Activated T-cell treated with anti-CD3 and anti-CD28 coated beads, Interleukin-2, amount 50 U/mL, for 72 hours (primary cell): ENCODE results near the gene APCS. TPM values are rescaled to one million over a fixed set of nuclear protein-coding genes. Genes with fewer than 3 reads are reported as not detected.

Source experiments
- ATAC-seq, 2 donors: fragments of 150-1000 bp; cut with Tn5 transposase; replicated peaks in 1 of 2; 2 replicates each; pipeline ENCODE4 v1.10.0; 2021; ENCODE audit warnings: moderate library complexity in 2 of 2, mild to moderate bottlenecking in 1 of 2
- DNase-seq, 2 donors: peaks; one replicate each; pipeline ENCODE4 v3.0.0; 2021 to 2022; ENCODE audit warnings: mixed read lengths in 1 of 2
- H3K27ac Mint-ChIP-seq: one replicate; pipeline ENCODE4 v1.8.0; 2022; ENCODE audit warnings: mild to moderate bottlenecking, moderate library complexity, mixed read lengths
- H3K27me3 Mint-ChIP-seq: one replicate; pipeline ENCODE4 v1.8.0; 2022; ENCODE audit warnings: low read depth, mixed read lengths
- H3K36me3 Mint-ChIP-seq, 2 donors: one replicate each; pipeline ENCODE4 v1.8.0; 2022; ENCODE audit warnings: mixed read lengths in 2 of 2, mild to moderate bottlenecking in 1 of 2; ENCODE audit not compliant: insufficient read depth in 2 of 2
- H3K4me1 Mint-ChIP-seq: one replicate; pipeline ENCODE4 v1.8.0; 2022; ENCODE audit warnings: low read depth, mixed read lengths
- H3K4me3 Mint-ChIP-seq, 2 donors: one replicate each; pipeline ENCODE4 v1.8.0; 2022; ENCODE audit warnings: mild to moderate bottlenecking in 2 of 2, mixed read lengths in 2 of 2, moderate library complexity in 2 of 2
- H3K9me3 Mint-ChIP-seq, 2 donors: one replicate each; pipeline ENCODE4 v1.8.0; 2022; ENCODE audit warnings: mixed read lengths in 2 of 2
- total RNA-seq, 2 donors: library from RNA; stranded (reverse); gene quantifications; one replicate each; pipeline ENCODE4 v1.2.3, GENCODE V29; 2022

The APCS gene, protein sequence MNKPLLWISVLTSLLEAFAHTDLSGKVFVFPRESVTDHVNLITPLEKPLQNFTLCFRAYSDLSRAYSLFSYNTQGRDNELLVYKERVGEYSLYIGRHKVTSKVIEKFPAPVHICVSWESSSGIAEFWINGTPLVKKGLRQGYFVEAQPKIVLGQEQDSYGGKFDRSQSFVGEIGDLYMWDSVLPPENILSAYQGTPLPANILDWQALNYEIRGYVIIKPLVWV
- not detected for total RNA-seq

DNA sequence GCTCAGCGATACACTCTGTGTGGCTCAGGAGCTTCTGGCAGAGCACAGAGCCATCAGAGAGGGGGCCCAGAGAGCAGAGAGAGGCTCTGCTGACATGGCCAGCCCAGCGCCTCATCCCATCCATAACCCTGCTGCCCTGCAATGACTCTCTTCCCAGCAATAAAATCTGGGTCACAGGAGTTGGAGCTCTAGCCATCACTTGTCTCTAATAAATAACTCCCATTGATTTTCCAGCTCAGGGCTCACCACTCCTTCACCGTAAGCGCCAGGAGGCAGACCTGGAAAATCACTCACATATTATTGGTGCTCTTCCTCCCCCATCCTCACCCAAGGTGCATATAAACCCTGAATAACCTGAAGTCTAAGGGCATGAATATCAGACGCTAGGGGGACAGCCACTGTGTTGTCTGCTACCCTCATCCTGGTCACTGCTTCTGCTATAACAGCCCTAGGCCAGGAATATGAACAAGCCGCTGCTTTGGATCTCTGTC lies at the start of gene APCS:
Gene APCS, plus strand, starts transcription at position 366 of the 491 bp plus-strand sequence. Its CDS starts 96 bp downstream, at position 462.
- Mint-ChIP-seq H3K27ac (no peak within 1 kb of the TSS), H3K4me1 (no peaks in the 10 kb centered on the region), H3K36me3 (no peaks in the 10 kb centered on the region), H3K27me3 (peaks cover 12% of the 10 kb centered on the region), H3K9me3 (peaks cover 0 to 2% of the 10 kb centered on the region in 2 donors), H3K4me3 (no peak within 1 kb of the TSS)
- ATAC-seq (no peak), DNase-seq (no peak)

DNA sequence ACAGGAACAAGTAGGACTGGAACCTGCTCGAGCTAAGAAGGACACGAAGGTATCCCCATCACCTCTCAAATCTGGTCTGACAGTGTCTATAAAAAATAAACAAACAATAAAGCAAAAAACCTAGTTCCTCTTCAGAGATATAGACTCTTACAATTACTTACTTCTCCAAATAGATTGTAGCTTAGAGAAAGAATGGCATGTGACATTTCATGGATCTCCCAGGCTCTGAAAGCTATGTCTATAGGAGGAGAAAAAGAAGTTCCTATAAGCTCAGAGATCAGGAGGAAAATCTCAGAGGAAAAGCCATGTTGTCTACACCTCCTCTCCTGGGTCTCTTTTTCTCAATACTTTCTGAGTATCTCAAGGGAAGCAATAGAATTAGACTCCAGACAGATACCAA lies 39.5 kb upstream of the APCS start:
- Mint-ChIP-seq H3K27ac (no peak overlapping the region), H3K4me3 (no peak overlapping the region), H3K27me3 (peaks cover 21% of the 10 kb centered on the region), H3K9me3 (peaks cover 0 to 2% of the 10 kb centered on the region in 2 donors), H3K36me3 (no peaks in the 10 kb centered on the region), H3K4me1 (no peaks in the 10 kb centered on the region)
- no peak for DNase-seq
- ATAC-seq, result no peak

DNA sequence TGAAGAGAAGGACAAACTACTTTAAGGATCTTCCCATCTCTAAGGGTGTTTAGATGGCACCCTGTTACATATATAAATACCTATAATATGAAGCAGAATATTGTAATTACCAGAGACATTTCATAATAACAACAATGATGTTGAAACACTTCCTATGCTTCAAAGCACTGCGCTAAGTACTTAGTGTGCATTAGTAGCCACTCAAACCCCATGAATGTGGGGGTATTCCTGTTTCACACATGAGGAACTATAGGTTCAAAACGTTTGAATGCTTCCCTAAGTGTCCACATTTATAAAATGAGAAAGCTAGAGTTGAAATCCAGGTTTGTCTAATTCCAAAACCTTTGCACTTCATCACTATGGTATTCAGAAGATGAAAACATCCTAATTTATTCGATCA lies 33.4 kb upstream of the APCS start:
- Mint-ChIP-seq H3K36me3 (no peaks in the 10 kb centered on the region), H3K27me3 (peaks cover 14% of the 10 kb centered on the region)
- no peak for ATAC-seq

DNA sequence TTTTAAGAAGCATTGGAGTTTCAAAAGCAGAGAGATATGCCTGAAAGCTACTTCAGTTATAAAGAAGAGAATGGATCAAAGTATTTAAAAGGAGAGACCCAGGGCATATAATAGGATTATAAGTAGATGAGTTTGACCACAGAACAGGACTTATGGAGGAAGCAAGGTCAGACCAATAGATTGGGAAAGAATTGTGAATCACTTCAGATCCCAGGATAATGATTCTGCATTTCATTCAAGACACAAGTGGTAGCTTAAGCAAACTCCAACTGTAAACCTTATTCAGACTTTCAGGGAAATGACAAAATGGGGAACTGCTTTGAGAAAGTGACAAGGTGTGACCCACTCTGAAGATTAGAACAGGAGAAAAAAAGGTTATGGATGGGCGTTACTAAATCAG lies 32.9 kb upstream of the APCS start:
- no peak for ATAC-seq
- peaks cover 14% of the 10 kb centered on the region for H3K27me3 Mint-ChIP-seq
- H3K9me3 Mint-ChIP-seq, result no peaks in the 10 kb centered on the region
- no peaks in the 10 kb centered on the region for H3K36me3 Mint-ChIP-seq
- H3K4me3 Mint-ChIP-seq, result no peak overlapping the region
- H3K4me1 Mint-ChIP-seq, result no peaks in the 10 kb centered on the region
- no peak overlapping the region for H3K27ac Mint-ChIP-seq
- DNase-seq, result no peak

More for the DNA sequence above, 33.4 kb upstream of the APCS start:
- Mint-ChIP-seq H3K27ac (no peak overlapping the region), H3K4me1 (no peaks in the 10 kb centered on the region), H3K4me3 (no peak overlapping the region), H3K9me3 (no peaks in the 10 kb centered on the region)
- DNase-seq, result no peak

DNA sequence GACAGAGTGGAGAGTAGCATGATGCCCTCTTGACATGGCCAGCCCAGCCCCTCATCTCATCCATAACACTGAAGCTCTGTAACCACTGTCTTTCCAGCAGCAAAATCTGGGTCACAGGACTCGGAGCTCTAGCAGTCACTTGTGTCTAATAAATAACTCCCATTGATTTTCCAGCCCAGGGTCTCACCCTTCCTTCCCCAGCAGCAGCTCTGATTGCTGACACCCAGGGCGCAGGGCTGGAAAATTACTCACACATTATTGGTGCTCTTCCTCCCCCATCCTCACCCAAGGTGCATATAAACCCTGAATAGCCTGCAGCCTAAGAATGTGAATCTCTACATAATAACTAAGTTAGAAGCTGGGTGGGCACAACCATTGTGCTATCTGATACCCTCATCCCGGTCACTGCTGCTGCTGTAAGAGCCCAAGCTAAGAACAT lies 30.7 kb upstream of the APCS start:
- Mint-ChIP-seq H3K4me3 (no peak overlapping the region), H3K9me3 (no peaks in the 10 kb centered on the region), H3K27me3 (peaks cover 6% of the 10 kb centered on the region), H3K4me1 (no peaks in the 10 kb centered on the region), H3K27ac (no peak overlapping the region), H3K36me3 (no peaks in the 10 kb centered on the region)
- no peak for ATAC-seq
- no peak for DNase-seq

DNA sequence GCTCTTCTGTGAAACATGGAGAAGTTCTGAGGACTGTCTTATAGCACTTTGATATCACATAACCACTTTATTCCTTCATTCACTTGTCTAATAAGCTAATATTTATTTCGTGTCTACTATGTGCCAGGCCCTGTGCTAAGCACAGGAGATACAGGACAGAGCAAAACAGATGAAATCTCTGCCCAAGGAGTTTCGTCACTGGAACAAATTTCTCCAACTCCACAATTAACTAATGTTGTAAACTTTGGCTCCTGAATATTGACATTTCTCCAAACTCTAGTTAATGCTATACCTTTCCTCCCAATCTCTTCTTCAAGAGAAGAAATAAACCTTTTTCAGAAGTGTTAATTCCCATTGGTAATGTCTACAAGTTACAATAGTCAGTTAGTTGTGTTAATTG lies 27.0 kb upstream of the APCS start:
- H3K4me3 Mint-ChIP-seq, result no peak overlapping the region
- no peaks in the 10 kb centered on the region for H3K4me1 Mint-ChIP-seq
- DNase-seq (no peak), ATAC-seq (no peak)
- H3K27ac Mint-ChIP-seq, result peak overlapping the region; percentile 41
- H3K9me3 Mint-ChIP-seq, result no peaks in the 10 kb centered on the region
- H3K36me3 Mint-ChIP-seq, result no peaks in the 10 kb centered on the region
- no peaks in the 10 kb centered on the region for H3K27me3 Mint-ChIP-seq

DNA sequence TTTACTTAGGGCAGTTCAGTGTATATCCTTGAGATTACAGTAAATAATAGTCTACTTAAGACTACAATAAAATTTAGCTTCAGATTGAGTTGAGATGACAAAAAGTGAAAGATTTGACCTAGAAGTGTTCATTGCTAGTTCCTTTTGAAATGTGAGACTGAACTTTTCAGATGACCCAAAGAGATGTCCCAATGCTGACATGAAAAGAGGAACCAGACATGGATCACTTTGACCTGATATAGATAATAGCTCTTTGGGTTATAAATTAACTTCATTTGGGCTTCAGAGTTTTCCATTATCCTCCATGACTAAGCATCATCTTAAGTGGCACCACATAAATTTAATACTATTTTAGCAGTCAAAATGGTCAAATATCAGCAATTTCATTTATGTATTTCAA lies 26.1 kb upstream of the APCS start:
- no peaks in the 10 kb centered on the region for H3K9me3 Mint-ChIP-seq
- H3K27ac Mint-ChIP-seq, result no peak overlapping the region
- H3K27me3 Mint-ChIP-seq, result peaks cover 6% of the 10 kb centered on the region
- DNase-seq, result no peak
- H3K4me3 Mint-ChIP-seq, result no peak overlapping the region
- H3K36me3 Mint-ChIP-seq, result no peaks in the 10 kb centered on the region
- no peaks in the 10 kb centered on the region for H3K4me1 Mint-ChIP-seq
- ATAC-seq, result no peak

DNA sequence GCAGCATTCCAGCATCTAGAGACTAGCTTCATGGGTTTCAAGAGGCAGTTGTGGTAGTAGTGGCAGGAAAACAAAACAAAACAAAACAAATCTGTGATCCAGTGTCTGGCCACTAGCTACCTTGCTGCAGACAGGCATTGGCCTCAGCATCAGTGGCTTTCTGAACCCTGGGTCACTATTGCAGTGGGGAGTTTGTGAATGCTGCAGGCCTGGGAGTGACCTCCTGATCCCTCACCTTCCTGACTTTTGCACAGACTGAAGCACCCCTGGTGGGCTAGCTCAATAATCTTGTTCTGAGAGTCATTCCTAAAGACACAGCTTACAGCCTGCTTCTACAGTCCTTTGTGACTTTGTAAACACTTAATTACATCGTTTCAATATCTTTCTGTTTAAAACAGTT lies 24.9 kb upstream of the APCS start:
- Mint-ChIP-seq H3K27ac (no peak overlapping the region), H3K36me3 (no peaks in the 10 kb centered on the region), H3K4me1 (no peaks in the 10 kb centered on the region), H3K9me3 (no peaks in the 10 kb centered on the region), H3K4me3 (no peak overlapping the region), H3K27me3 (peaks cover 8% of the 10 kb centered on the region)
- no peak for ATAC-seq
- DNase-seq, result no peak

DNA sequence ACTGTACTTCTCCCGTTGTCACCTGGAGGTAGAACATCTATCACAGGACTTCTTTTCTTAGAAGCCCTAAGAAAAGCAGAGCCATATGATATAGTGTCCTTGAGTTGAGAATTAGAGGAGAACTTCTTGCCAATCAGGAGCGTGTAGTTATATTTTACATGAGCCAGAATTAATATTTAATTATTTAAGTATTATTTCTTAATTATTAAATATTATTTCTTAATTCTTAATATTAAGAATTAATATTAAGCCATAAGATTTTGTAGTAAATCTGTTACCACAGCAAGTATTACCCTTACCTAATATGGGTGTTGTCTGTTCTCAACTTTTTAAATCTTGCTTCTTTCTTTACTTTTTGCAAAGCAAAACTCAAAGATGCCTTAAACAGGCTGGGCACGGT lies 10.2 kb upstream of the APCS start:
- Mint-ChIP-seq H3K4me1 (no peaks in the 10 kb centered on the region), H3K9me3 (peaks cover 2 to 8% of the 10 kb centered on the region in 2 donors)
- no peak for ATAC-seq

DNA sequence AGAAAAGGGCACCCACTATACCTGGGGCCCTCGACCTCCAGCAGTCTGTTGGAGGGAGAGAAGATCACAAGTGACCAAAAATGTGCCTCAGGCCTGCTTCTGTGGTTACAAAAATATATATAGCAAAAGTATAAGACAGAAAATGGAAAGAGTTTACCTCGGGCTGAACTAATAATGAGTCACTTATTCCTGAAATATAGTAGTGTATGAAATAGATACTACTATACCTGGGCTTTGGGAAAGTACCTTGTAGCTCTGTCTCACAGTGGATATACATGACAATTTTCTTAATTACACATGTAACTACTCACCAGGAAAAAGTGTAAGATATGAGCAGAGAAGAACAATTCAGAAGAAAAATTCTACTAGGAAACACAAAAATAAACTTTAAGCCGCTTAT lies 7.3 kb upstream of the APCS start:
- Mint-ChIP-seq H3K9me3 (peaks cover 0 to under 1% of the 10 kb centered on the region in 2 donors), H3K36me3 (no peaks in the 10 kb centered on the region), H3K27ac (no peak overlapping the region), H3K4me3 (no peak overlapping the region), H3K27me3 (peaks cover 21% of the 10 kb centered on the region), H3K4me1 (no peaks in the 10 kb centered on the region)
- DNase-seq (no peak), ATAC-seq (no peak)

More for the DNA sequence above, 10.2 kb upstream of the APCS start:
- Mint-ChIP-seq H3K27me3 (peaks cover 9% of the 10 kb centered on the region), H3K27ac (no peak overlapping the region), H3K4me3 (no peak overlapping the region), H3K36me3 (peaks cover 0 to 5% of the 10 kb centered on the region in 2 donors)
- no peak for DNase-seq

DNA sequence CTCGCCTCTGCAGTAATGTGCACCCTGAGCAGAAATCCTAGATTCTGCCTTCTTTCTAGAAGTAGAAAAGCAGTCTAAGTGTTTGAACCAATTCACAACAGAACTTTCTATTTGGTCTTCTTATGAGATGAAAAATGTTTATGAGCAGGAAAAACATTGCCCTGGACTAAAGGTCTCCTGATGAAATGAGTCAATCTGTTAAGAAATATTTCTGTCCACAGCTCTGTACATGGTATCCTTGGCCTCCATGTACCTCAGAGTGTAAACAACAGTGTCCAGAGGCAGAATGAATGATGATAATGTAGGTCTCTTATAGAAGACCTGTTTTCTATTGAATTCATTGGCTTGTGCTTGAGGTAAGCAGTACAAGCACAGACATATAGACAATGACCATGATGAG lies 6.2 kb upstream of the APCS start:
- peaks cover 17% of the 10 kb centered on the region for H3K27me3 Mint-ChIP-seq
- H3K36me3 Mint-ChIP-seq, result no peaks in the 10 kb centered on the region
- H3K4me1 Mint-ChIP-seq, result no peaks in the 10 kb centered on the region
- no peak for DNase-seq
- no peak for ATAC-seq
- H3K27ac Mint-ChIP-seq, result no peak overlapping the region
- no peak overlapping the region for H3K4me3 Mint-ChIP-seq
- no peaks in the 10 kb centered on the region for H3K9me3 Mint-ChIP-seq

DNA sequence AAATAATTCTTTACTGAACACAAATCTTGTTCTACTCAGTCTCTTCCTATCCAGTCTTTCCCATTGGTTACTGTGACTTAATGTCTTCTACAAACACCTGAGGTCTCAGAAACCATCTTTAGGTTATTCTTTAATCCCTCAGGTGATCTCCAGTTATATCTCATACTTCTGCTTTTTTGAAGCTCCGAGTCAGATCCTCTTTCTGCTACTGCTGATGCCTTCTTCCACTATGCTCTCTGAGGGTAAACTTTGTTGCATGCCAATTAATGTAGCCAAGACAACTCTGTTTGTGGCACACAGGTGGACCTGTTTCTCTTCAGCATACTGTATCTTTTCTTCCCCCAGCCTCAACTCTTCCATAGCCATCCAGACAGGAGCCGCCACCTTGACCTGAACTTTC lies 3.1 kb upstream of the APCS start:
- Mint-ChIP-seq H3K27me3 (peaks cover 12% of the 10 kb centered on the region), H3K4me1 (no peaks in the 10 kb centered on the region), H3K36me3 (no peaks in the 10 kb centered on the region), H3K9me3 (no peaks in the 10 kb centered on the region), H3K27ac (no peak overlapping the region), H3K4me3 (no peak overlapping the region)
- ATAC-seq (no peak), DNase-seq (no peak)

DNA sequence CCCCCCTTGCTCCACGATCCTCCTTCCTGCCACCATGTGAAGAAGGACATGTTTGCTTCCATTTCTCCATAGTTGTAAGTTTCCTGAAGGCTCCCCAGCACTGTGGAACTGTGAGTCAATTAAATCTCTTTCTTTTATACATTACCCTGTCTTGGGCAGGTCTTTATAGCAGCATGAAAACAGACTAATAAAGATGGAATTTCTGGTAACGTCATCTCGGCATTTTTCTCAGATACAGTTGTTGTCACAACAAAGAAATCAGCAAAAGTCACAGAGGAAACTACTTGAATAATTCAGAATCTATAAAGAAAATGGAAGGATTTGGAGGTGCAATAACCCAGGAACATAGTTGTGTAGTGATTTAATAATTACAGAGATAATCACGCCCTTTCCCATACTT lies 4.4 kb downstream of the APCS start:
- H3K4me3 Mint-ChIP-seq, result no peak overlapping the region
- peaks cover 0 to 2% of the 10 kb centered on the region in 2 donors for H3K9me3 Mint-ChIP-seq
- DNase-seq (no peak), ATAC-seq (no peak)
- no peaks in the 10 kb centered on the region for H3K36me3 Mint-ChIP-seq
- H3K27me3 Mint-ChIP-seq, result peaks cover 19% of the 10 kb centered on the region
- H3K4me1 Mint-ChIP-seq, result no peaks in the 10 kb centered on the region
- H3K27ac Mint-ChIP-seq, result no peak overlapping the region
